Suprapubic skin (tissue), 3 donors: ENCODE data around the gene COL9A3.

Experiments
- POLR2AphosphoS5 ChIP-seq, 3 donors: sonication (generic); formaldehyde crosslinking; IDR thresholded peaks; one replicate each; pipeline ENCODE4 v1.6.1; 2017; ENCODE audit warnings: antibody characterized with exemption in 3 of 3
- TF ChIP-seq, protein P1 (sequence below), 2 donors: fragments of 200-600 bp in 1 of 2; fragments of 450-650 bp in 1 of 2; sonication (generic) in 1 of 2; IDR thresholded peaks; one replicate each; pipeline ENCODE4 v1.5.1; 2016 to 2019; ENCODE audit warnings: antibody characterized with exemption in 2 of 2, mild to moderate bottlenecking in 1 of 2, moderate library complexity in 1 of 2

- TF ChIP-seq POLR2AphosphoS5 (IDR thresholded peaks at IDR 0.05) = no peak
- TF ChIP-seq, protein P1, sequence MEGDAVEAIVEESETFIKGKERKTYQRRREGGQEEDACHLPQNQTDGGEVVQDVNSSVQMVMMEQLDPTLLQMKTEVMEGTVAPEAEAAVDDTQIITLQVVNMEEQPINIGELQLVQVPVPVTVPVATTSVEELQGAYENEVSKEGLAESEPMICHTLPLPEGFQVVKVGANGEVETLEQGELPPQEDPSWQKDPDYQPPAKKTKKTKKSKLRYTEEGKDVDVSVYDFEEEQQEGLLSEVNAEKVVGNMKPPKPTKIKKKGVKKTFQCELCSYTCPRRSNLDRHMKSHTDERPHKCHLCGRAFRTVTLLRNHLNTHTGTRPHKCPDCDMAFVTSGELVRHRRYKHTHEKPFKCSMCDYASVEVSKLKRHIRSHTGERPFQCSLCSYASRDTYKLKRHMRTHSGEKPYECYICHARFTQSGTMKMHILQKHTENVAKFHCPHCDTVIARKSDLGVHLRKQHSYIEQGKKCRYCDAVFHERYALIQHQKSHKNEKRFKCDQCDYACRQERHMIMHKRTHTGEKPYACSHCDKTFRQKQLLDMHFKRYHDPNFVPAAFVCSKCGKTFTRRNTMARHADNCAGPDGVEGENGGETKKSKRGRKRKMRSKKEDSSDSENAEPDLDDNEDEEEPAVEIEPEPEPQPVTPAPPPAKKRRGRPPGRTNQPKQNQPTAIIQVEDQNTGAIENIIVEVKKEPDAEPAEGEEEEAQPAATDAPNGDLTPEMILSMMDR (IDR thresholded peaks at IDR 0.05) = no peak
These were observed 36.2 kb upstream of the COL9A3 start for GRCh38 chr20:62780696-62781095.
